ENCODE results near the gene KLK8.
"Not testable (repeated sequence)": the region's sequence is repeated elsewhere in the genome, so short reads cannot be mapped to it uniquely, and the experiment has no call there.

Gene KLK8

GRCh38 chr19:50982186-50982585 is 19.2 kb downstream of the KLK8 start:
- no peak for DNase-seq (ENCODE audit: low read depth in 2 of 2)

- DNase-seq (ENCODE audit: low read depth in 2 of 2): no peak
Observed at GRCh38 chr19:50981587-50982146, 19.7 kb downstream of the KLK8 start.

- no peak for DNase-seq (ENCODE audit: low read depth in 2 of 2)
Observed at GRCh38 chr19:50980208-50980607, 21.2 kb downstream of the KLK8 start.

- DNase-seq (ENCODE audit: low read depth in 2 of 2): no peak
Observed at GRCh38 chr19:50979758-50980157, 21.6 kb downstream of the KLK8 start.

GRCh38 chr19:50978772-50979390 is 22.5 kb downstream of the KLK8 start:
- DNase-seq (ENCODE audit: low read depth in 2 of 2): no peak

GRCh38 chr19:50977626-50978025 is 23.8 kb downstream of the KLK8 start:
- no peak for DNase-seq (ENCODE audit: low read depth in 2 of 2)

- no peak for DNase-seq (ENCODE audit: low read depth in 2 of 2)
Observed at GRCh38 chr19:50975766-50976165, 25.6 kb downstream of the KLK8 start.

- no peak for DNase-seq (ENCODE audit: low read depth in 2 of 2)
Observed at GRCh38 chr19:50974702-50975556, 26.5 kb downstream of the KLK8 start.

- no peak for DNase-seq (ENCODE audit: low read depth in 2 of 2)
Observed at GRCh38 chr19:50972795-50973376, 28.5 kb downstream of the KLK8 start.

GRCh38 chr19:50969810-50970209 is 31.6 kb downstream of the KLK8 start:
- DNase-seq (ENCODE audit: low read depth in 2 of 2): not testable (repeated sequence)

GRCh38 chr19:50969413-50969760 is 32.0 kb downstream of the KLK8 start, which contains the start of gene KLK6:
KLK6 (minus strand) TSS chr19:50969591; CDS start chr19:50968104, 1,487 bp downstream.
- DNase-seq (ENCODE audit: low read depth in 2 of 2): no peak

- no peak for DNase-seq (ENCODE audit: low read depth in 2 of 2)
Observed at GRCh38 chr19:50968716-50969412, 32.5 kb downstream of the KLK8 start.

GRCh38 chr19:50967929-50968715 is 33.3 kb downstream of the KLK8 start:
- DNase-seq (ENCODE audit: low read depth in 2 of 2): no peak

GRCh38 chr19:50964266-50964665 is 37.1 kb downstream of the KLK8 start:
- DNase-seq (ENCODE audit: low read depth in 2 of 2): no peak

GRCh38 chr19:50963381-50963780 is 38.0 kb downstream of the KLK8 start:
- no peak for DNase-seq (ENCODE audit: low read depth in 2 of 2)

GRCh38 chr19:50962245-50962644 is 39.2 kb downstream of the KLK8 start:
- no peak for DNase-seq (ENCODE audit: low read depth in 2 of 2)

GRCh38 chr19:50959731-50960500 is 41.5 kb downstream of the KLK8 start:
- no peak for DNase-seq (ENCODE audit: low read depth in 2 of 2)

- DNase-seq (ENCODE audit: low read depth in 2 of 2): no peak
Observed at GRCh38 chr19:50957587-50957986, 43.8 kb downstream of the KLK8 start.

GRCh38 chr19:50952910-50953309 is 48.5 kb downstream of the KLK8 start, which contains the start of gene KLK5:
KLK5 (minus strand) TSS chr19:50953038; CDS start chr19:50952657, 381 bp downstream.
- DNase-seq (ENCODE audit: low read depth in 2 of 2): no peak

GRCh38 chr19:50949861-50950260 is 51.5 kb downstream of the KLK8 start:
- DNase-seq (ENCODE audit: low read depth in 2 of 2): no peak

All from stimulated activated CD4-positive, alpha-beta T cell treated with anti-CD3 and anti-CD28 coated beads, Interleukin-15, amount 100 ng/mL, for 48 hours (primary cell).